Activated gamma-delta T cell treated with Interleukin-2 at 50 U/mL for 16 hours (primary cell): ENCODE results near the gene GPR37.

ENCODE experiments used
- DNase-seq: peaks from one replicate; pipeline ENCODE4 v3.0.0-alpha.2; 2020

Gene GPR37

GRCh38 chr7:124765401-124766352 lies at the start of gene GPR37:
Gene GPR37, minus strand, starts transcription at chr7:124765792. Its CDS starts 816 bp downstream, at chr7:124764976.
- DNase-seq: no peak

- no peak for DNase-seq
Measured at GRCh38 chr7:124813994-124814798, 48.6 kb upstream of the GPR37 start.

- no peak for DNase-seq
Measured at GRCh38 chr7:124812764-124813163, 47.2 kb upstream of the GPR37 start.

GRCh38 chr7:124811341-124811740 lies 45.7 kb upstream of the GPR37 start:
- DNase-seq: no peak

- DNase-seq: no peak
Measured at GRCh38 chr7:124810605-124811004, 45.0 kb upstream of the GPR37 start.

- DNase-seq: no peak
Measured at GRCh38 chr7:124808206-124808605, 42.6 kb upstream of the GPR37 start.

- DNase-seq: no peak
Measured at GRCh38 chr7:124801330-124801895, 35.8 kb upstream of the GPR37 start.

GRCh38 chr7:124800386-124800785 lies 34.8 kb upstream of the GPR37 start:
- no peak for DNase-seq

GRCh38 chr7:124799448-124799847 lies 33.9 kb upstream of the GPR37 start:
- no peak for DNase-seq

- DNase-seq: no peak
Measured at GRCh38 chr7:124796771-124797170, 31.2 kb upstream of the GPR37 start.

GRCh38 chr7:124792696-124793095 lies 27.1 kb upstream of the GPR37 start:
- DNase-seq: no peak

- no peak for DNase-seq
Measured at GRCh38 chr7:124792002-124792401, 26.4 kb upstream of the GPR37 start.

- no peak for DNase-seq
Measured at GRCh38 chr7:124791426-124791825, 25.8 kb upstream of the GPR37 start.

- DNase-seq: no peak
Measured at GRCh38 chr7:124790645-124791044, 25.1 kb upstream of the GPR37 start.

GRCh38 chr7:124785994-124786393 lies 20.4 kb upstream of the GPR37 start:
- no peak for DNase-seq

- DNase-seq: no peak
Measured at GRCh38 chr7:124784879-124785818, 19.6 kb upstream of the GPR37 start.

GRCh38 chr7:124783271-124783670 lies 17.7 kb upstream of the GPR37 start:
- DNase-seq: no peak

- DNase-seq: no peak
Measured at GRCh38 chr7:124781907-124782734, 16.5 kb upstream of the GPR37 start.

GRCh38 chr7:124781418-124781817 lies 15.8 kb upstream of the GPR37 start:
- DNase-seq: no peak

GRCh38 chr7:124780608-124781007 lies 15.0 kb upstream of the GPR37 start:
- no peak for DNase-seq

GRCh38 chr7:124780056-124780455 lies 14.5 kb upstream of the GPR37 start:
- no peak for DNase-seq
